HCT116 (cell line): ENCODE results near the gene CIB1.

ENCODE experiments used
- CEBPB ChIP-seq: IDR thresholded peaks from 2 replicates; pipeline ENCODE4 v1.6.1; 2012; ENCODE audit warnings: low read depth
- ELF1 ChIP-seq: IDR thresholded peaks from 2 replicates; pipeline ENCODE4 v1.6.1; 2012; ENCODE audit warnings: low read depth, borderline replicate concordance
- EZH2 ChIP-seq: fragments of 200-600 bp; sonication (generic); IDR thresholded peaks from 2 replicates; pipeline ENCODE4 v1.6.1; 2017; ENCODE audit warnings: antibody characterized with exemption, mixed run types
- POLR2AphosphoS5 ChIP-seq: IDR thresholded peaks from 2 replicates; pipeline ENCODE4 v1.6.1; 2011; ENCODE audit warnings: mild to moderate bottlenecking, low read depth, low read length, moderate library complexity
- TF ChIP-seq, protein P1 (sequence below), 3 experiments: fragments of 200-600 bp in 1 of 3; sonication (generic) in 1 of 3; IDR thresholded peaks in 2 of 3; conservative IDR thresholded peaks in 1 of 3; 2 replicates each; pipeline ENCODE4 v1.5.1; 2012 to 2017; ENCODE audit warnings: low read depth in 2 of 3, low read length in 2 of 3, antibody characterized with exemption in 1 of 3, borderline replicate concordance in 1 of 3, control low read depth in 1 of 3, mild to moderate bottlenecking in 1 of 3, mixed read lengths in 1 of 3, mixed run types in 1 of 3, moderate library complexity in 1 of 3; ENCODE audit not compliant: insufficient read depth in 1 of 3
- TF ChIP-seq, protein P2 (sequence below): IDR thresholded peaks from 2 replicates; pipeline ENCODE4 v1.6.1; 2012

DNA sequence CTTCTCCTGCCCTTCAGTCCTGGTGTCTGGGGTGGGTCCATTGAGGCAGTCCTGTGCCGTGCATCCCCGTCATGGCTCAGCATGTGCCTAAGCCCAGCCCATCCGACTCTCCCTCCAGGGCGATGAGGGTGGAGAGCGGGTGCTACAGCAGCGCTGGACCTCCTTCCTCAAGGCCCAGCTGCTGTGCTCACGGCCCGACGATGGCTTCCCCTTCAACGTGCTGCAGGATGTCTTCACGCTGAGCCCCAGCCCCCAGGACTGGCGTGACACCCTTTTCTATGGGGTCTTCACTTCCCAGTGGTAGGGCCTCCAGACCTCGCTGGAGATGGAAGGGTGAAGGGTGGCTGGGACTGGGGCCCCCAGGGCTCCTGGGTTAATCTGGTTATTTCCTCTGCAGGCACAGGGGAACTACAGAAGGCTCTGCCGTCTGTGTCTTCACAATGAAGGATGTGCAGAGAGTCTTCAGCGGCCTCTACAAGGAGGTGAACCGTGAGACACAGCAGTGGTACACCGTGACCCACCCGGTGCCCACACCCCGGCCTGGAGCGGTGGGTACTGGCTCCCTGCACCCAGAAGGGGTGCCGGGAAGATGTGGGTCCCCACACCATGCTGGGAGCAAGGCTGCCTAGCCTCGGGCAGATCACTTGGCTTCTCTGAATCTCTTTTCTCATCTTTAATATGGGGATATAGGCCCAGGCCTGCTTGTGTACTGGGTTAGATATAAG, 10.1 kb downstream of the CIB1 start:
- TF ChIP-seq, protein P1, sequence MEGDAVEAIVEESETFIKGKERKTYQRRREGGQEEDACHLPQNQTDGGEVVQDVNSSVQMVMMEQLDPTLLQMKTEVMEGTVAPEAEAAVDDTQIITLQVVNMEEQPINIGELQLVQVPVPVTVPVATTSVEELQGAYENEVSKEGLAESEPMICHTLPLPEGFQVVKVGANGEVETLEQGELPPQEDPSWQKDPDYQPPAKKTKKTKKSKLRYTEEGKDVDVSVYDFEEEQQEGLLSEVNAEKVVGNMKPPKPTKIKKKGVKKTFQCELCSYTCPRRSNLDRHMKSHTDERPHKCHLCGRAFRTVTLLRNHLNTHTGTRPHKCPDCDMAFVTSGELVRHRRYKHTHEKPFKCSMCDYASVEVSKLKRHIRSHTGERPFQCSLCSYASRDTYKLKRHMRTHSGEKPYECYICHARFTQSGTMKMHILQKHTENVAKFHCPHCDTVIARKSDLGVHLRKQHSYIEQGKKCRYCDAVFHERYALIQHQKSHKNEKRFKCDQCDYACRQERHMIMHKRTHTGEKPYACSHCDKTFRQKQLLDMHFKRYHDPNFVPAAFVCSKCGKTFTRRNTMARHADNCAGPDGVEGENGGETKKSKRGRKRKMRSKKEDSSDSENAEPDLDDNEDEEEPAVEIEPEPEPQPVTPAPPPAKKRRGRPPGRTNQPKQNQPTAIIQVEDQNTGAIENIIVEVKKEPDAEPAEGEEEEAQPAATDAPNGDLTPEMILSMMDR (IDR thresholded peaks at IDR 0.05 in 2 of 3, conservative IDR thresholded peaks at IDR 0.05 in 1 of 3; ENCODE audit: borderline replicate concordance in 1 of 3, insufficient read depth in 1 of 3, low read depth in 2 of 3, low read length in 2 of 3): no peak
- TF ChIP-seq CEBPB (no peak), EZH2 (no peak), POLR2AphosphoS5 (no peak), ELF1 (no peak)
- TF ChIP-seq, protein P2, sequence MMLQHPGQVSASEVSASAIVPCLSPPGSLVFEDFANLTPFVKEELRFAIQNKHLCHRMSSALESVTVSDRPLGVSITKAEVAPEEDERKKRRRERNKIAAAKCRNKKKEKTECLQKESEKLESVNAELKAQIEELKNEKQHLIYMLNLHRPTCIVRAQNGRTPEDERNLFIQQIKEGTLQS: no peak
